AG04449 (cell line): ENCODE measurements around the gene MGAT2.
"Not testable (repeated sequence)": the region's sequence is repeated elsewhere in the genome, so short reads cannot be mapped to it uniquely, and the experiment has no call there.

Experiments
- CTCF ChIA-PET: fragments of 350-600 bp; formaldehyde crosslinking; extraction: SDS; loops from one replicate; lab custom pipeline; 2021; ENCODE audit warnings: antibody characterized with exemption; lab: Yijun Ruan, JAX
- POLR2A ChIA-PET: fragments of 400-600, 350-600 bp; formaldehyde crosslinking; extraction: SDS; loops from one replicate; lab custom pipeline; 2020; ENCODE audit warnings: antibody characterized with exemption, inconsistent platforms; lab: Yijun Ruan, JAX
- DNase-seq: peaks from one replicate; pipeline ENCODE4 v3.0.0-alpha.2; 2010; ENCODE audit warnings: low read depth, low spot score
- H3K4me3 ChIP-seq: 2 replicates; pipeline ENCODE4 v1.5.1; 2011; ENCODE audit warnings: low read depth, mild to moderate bottlenecking, control low read depth, low read length
- TF ChIP-seq, protein P1 (sequence below): IDR thresholded peaks from one replicate; pipeline ENCODE4 v1.5.1; 2011; ENCODE audit warnings: mild to moderate bottlenecking, moderate library complexity, low read length, control low read depth, inconsistent platforms; ENCODE audit not compliant: insufficient read depth; ENCODE audit errors: missing control alignments

Gene MGAT2

DNA sequence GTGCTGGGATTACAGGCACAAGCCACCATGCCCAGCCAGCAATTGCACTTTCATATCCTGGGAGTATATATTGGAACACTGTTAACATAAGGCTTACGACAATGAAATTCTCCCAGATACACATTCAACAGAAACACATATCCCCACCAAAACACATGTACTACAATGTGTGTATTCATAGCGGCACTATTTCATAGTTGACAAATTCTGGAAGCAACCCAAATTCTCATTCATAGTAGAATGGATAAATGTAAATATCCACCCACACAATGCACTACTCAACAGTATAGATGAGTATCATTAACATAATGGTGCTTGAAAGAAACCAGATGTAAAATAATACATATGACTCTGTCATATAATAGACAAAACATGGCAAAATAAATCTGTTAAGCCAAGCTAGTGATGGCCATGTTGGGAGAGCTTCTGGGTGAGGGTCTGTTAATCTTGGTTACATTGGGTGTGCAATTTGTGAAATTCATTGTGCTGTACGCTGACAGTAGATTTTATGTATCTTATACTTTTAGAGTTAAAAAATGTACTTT is 17.0 kb downstream of the MGAT2 start:
- DNase-seq, result no peak
- CTCF ChIA-PET, result interaction anchor here (1.7 kb wide), 1 partner anchor 130 kb away, joined by 4 read pairs; the partner anchor contains the start of gene KLHDC2
- H3K4me3 ChIP-seq, result no peak overlapping the region
- TF ChIP-seq, protein P1, sequence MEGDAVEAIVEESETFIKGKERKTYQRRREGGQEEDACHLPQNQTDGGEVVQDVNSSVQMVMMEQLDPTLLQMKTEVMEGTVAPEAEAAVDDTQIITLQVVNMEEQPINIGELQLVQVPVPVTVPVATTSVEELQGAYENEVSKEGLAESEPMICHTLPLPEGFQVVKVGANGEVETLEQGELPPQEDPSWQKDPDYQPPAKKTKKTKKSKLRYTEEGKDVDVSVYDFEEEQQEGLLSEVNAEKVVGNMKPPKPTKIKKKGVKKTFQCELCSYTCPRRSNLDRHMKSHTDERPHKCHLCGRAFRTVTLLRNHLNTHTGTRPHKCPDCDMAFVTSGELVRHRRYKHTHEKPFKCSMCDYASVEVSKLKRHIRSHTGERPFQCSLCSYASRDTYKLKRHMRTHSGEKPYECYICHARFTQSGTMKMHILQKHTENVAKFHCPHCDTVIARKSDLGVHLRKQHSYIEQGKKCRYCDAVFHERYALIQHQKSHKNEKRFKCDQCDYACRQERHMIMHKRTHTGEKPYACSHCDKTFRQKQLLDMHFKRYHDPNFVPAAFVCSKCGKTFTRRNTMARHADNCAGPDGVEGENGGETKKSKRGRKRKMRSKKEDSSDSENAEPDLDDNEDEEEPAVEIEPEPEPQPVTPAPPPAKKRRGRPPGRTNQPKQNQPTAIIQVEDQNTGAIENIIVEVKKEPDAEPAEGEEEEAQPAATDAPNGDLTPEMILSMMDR, result no peak
- POLR2A ChIA-PET, result interaction anchor here (0.7 kb wide), 1 partner anchor 51 kb away, joined by 3 read pairs; no protein-coding TSS in a partner anchor

DNA sequence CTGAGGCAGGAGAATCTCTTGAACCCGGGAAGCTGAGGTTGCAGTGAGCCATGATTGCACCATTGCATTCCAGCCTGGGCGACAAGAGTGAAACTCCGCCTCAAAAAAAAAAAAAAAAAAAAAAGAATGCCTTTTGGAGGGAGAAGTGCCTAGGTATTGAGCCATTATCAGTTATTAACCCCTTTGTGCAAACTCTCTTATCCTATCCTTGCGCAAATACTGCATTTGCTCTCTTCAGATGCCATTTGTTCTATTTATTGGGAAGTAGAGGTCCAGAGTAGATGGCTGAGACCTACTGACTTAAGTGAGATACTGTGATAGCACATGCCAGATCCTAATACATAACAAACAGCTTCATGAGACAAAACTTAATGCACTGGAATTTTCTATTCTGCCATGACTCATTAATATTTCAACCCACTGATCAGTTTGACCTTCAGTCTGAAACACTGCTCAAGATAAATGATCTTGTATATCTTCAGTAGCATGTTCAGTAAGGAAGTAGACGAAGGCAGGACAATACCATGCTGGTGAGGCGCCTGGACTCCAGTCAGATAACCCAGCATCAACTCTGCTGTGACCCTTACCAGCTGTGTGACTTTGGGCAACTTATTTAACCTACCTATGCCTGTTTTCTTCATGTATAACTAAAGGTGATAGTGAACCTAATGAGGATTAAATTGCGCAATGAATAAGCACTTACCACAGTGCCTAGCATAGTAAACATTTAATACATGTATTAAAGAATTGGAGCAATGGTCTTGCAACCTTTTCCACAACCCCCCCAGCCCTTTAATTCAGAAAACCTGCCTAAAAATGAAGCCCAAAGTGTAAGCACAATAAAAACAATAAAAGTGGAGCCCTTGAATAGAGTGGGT is 20.2 kb downstream of the MGAT2 start:
- DNase-seq, result no peak
- H3K4me3 ChIP-seq, result no peak overlapping the region
- TF ChIP-seq, protein P1, result no peak
- ChIA-PET CTCF (interaction anchor here (1.4 to 1.6 kb wide), 2 partner anchors 10 kb away, joined by 3 read pairs; no protein-coding TSS in a partner anchor), POLR2A (no interaction called here)

DNA sequence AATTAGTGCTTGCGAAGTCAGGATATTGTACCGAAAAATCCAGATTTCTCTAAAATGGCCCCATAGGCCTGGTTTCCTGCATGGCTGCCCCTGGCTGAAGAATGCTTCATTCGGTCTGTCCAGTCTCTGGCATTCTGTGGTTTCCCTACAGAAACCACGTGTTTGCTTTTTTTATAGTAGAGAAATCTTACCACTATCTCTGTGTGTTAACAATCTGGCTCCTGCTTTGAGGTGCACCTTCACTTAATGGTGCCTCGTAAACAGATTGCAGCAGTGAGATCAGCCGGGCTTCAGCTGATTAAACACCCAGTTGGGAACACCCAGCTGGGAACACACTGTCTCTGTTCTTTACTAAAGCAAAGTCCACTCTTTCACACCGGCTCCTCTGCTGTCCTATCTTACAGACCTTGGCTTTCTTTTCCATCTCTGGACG is 21.1 kb downstream of the MGAT2 start:
- ChIA-PET CTCF (interaction anchor here (1.6 kb wide), 1 partner anchor 9 kb away, joined by 3 read pairs; no protein-coding TSS in a partner anchor), POLR2A (no interaction called here)
- TF ChIP-seq, protein P1, result no peak
- no peak for DNase-seq
- H3K4me3 ChIP-seq, result no peak overlapping the region

DNA sequence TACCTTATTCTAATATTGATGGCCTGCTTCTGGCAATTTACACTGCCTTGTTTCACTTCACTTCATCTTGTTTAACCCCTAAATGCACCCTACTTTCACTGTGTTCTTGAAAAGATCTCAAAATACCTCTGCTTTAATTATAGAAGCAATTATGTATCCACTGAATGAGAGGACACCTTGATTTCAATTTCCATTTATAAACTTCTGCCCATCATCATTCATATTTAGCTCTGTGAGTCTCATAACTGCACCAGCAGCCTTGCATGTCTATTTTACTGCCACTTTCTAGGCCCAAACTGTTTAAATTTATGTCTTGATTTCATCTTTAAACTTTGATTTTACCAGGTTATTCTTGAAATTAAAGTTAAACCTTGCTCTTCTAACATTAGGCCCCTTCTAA is 21.6 kb downstream of the MGAT2 start:
- TF ChIP-seq, protein P1, result no peak
- DNase-seq, result no peak
- no peak overlapping the region for H3K4me3 ChIP-seq
- ChIA-PET POLR2A (no interaction called here), CTCF (interaction anchor here (1.6 kb wide), 1 partner anchor 9 kb away, joined by 3 read pairs; no protein-coding TSS in a partner anchor)

DNA sequence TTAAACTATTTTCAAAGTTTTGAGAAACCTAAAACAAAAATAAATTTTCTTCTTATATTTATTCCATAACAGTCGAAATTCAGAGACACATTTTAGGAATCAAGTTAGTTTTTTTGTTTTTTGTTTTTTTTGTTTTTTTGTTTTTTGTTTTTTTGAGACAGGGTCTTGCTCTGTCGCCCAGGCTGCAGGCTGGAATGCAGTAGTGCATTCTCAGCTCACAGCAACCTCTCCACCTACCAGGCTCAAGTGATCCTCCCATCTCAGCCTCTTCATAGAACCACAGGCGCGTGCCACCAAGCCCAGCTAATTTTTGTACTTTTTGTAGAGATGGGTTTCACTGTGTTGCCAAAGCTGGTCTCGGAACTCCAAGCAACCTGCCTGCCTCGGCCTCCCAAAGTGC is 32.9 kb downstream of the MGAT2 start:
- no peak for DNase-seq
- ChIA-PET CTCF (no interaction called here), POLR2A (no interaction called here)
- no peak overlapping the region for H3K4me3 ChIP-seq
- TF ChIP-seq, protein P1, result no peak

DNA sequence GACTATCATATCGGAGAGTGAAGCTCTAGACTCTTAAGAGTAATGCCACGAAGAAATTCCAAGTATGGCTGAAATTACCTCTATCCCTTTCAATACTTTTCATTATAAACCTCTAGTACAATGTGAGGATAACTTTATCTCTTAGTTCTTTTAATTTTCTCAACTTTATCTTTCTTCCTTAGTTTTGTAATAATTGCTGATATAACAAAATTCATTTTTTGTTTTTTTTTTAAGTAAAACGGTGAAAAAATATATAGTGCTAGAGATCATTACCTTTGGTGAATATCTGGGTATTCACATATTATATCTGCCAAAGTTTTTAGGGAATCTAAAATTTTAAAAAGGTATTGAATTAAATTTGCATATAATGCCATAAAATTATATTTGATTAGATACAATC is 33.9 kb downstream of the MGAT2 start:
- no peak overlapping the region for H3K4me3 ChIP-seq
- TF ChIP-seq, protein P1, result no peak
- POLR2A ChIA-PET, result no interaction called here
- CTCF ChIA-PET, result interaction anchor here (2.0 kb wide), 1 partner anchor 21 kb away, joined by 5 read pairs; no protein-coding TSS in a partner anchor
- DNase-seq, result no peak

DNA sequence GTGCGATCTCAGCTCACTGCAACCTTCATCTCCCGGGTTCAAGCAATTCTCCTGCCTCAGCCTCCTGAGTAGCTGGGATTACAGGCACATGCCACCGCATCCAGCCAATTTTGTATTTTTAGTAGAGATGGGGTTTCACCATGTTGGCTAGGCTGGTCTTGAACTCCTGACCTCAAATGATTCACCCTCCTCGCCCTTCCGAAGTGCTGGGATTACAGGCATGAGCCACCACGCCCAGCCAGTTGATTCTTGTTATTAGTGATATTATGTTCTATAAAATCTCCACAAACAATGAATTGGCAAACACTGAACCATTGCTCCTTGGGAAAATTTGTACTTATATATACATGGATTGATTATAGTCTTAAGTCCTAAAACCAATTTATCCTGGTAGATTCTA is 36.9 kb downstream of the MGAT2 start:
- POLR2A ChIA-PET, result not testable (repeated sequence)

More for the DNA sequence above, 36.9 kb downstream of the MGAT2 start:
- H3K4me3 ChIP-seq, CTCF ChIA-PET, DNase-seq: not testable (repeated sequence)
